ENCODE measurements around the gene EIF1. TPM values are rescaled to one million over a fixed set of nuclear protein-coding genes. Genes with fewer than 3 reads are reported as not detected.

EIF1 gene
- total RNA-seq, 3 donors from 2014 or later, result 217 to 850 (median 260) TPM

- TF ChIP-seq CTCF (IDR thresholded peaks at IDR 0.05), result peak; percentile 65 to 89 (median 87)
- no peak for TF ChIP-seq POLR2A (IDR thresholded peaks at IDR 0.05)
- TF ChIP-seq POLR2AphosphoS5 (IDR thresholded peaks at IDR 0.05), result peak in 1 of 3 donors; percentile 9
- DNase-seq (ENCODE audit: low spot score in 2 of 2), result peak in 1 of 2 donors; percentile 32
- H3K27ac ChIP-seq, result peak overlapping the region; percentile 97 to 100
- no peaks in the 10 kb centered on the region for H3K36me3 ChIP-seq
- peaks cover 8 to 16% of the 10 kb centered on the region in 2 donors for H3K4me1 ChIP-seq
- H3K27me3 ChIP-seq, result no peaks in the 10 kb centered on the region
- intact Hi-C loops (cut with DNase I; ENCODE audit: low total_unique reads), result no loop called here
- H3K4me3 ChIP-seq, result peak overlapping the region; percentile 74 to 88 (median 86)
- no peaks in the 10 kb centered on the region for H3K9me3 ChIP-seq
Observed at GRCh38 chr17:41689497-41690299, 1.0 kb downstream of the EIF1 start.

GRCh38 chr17:41690497-41690896 is 1.8 kb downstream of the EIF1 start:
- Histone ChIP-seq H3K36me3 (no peaks in the 10 kb centered on the region), H3K9me3 (no peaks in the 10 kb centered on the region), H3K4me1 (peaks cover 8 to 16% of the 10 kb centered on the region in 2 donors), H3K4me3 (peak overlapping the region; percentile 74 to 88 (median 86)), H3K27me3 (no peaks in the 10 kb centered on the region), H3K27ac (peak overlapping the region; percentile 97 to 100)
- intact Hi-C loops (cut with DNase I; ENCODE audit: low total_unique reads), result no loop called here
- TF ChIP-seq CTCF (IDR thresholded peaks at IDR 0.05) (no peak), POLR2AphosphoS5 (IDR thresholded peaks at IDR 0.05) (no peak), POLR2A (IDR thresholded peaks at IDR 0.05) (no peak)
- DNase-seq (ENCODE audit: low spot score in 2 of 2), result no peak

- H3K36me3 ChIP-seq, result no peaks in the 10 kb centered on the region
- no peaks in the 10 kb centered on the region for H3K9me3 ChIP-seq
- peak overlapping the region; percentile 97 to 100 for H3K27ac ChIP-seq
- H3K27me3 ChIP-seq, result no peaks in the 10 kb centered on the region
- peaks cover 8 to 16% of the 10 kb centered on the region in 2 donors for H3K4me1 ChIP-seq
- intact Hi-C loops (cut with DNase I; ENCODE audit: low total_unique reads), result no loop called here
- TF ChIP-seq POLR2AphosphoS5 (IDR thresholded peaks at IDR 0.05) (peak in 1 of 3 donors; percentile 55), POLR2A (IDR thresholded peaks at IDR 0.05) (no peak)
- peak overlapping the region in 2 of 3 donors; percentile 74 to 86 for H3K4me3 ChIP-seq
- DNase-seq (ENCODE audit: low spot score in 2 of 2), result no peak
Observed at GRCh38 chr17:41691031-41691777, 2.5 kb downstream of the EIF1 start.

GRCh38 chr17:41692722-41693521 is 4.2 kb downstream of the EIF1 start:
- DNase-seq (ENCODE audit: low spot score in 2 of 2), result no peak
- Histone ChIP-seq H3K4me3 (no peak overlapping the region), H3K27ac (peak overlapping the region in 1 of 2 donors; percentile 35), H3K27me3 (no peaks in the 10 kb centered on the region), H3K9me3 (no peaks in the 10 kb centered on the region), H3K4me1 (peaks cover 8 to 16% of the 10 kb centered on the region in 2 donors), H3K36me3 (no peaks in the 10 kb centered on the region)
- TF ChIP-seq POLR2A (IDR thresholded peaks at IDR 0.05) (no peak), CTCF (IDR thresholded peaks at IDR 0.05) (no peak), POLR2AphosphoS5 (IDR thresholded peaks at IDR 0.05) (no peak)
- intact Hi-C loops (cut with DNase I; ENCODE audit: low total_unique reads), result no loop called here

- no peaks in the 10 kb centered on the region for H3K27me3 ChIP-seq
- peaks cover 5 to 12% of the 10 kb centered on the region in 2 donors for H3K4me1 ChIP-seq
- no peak overlapping the region for H3K4me3 ChIP-seq
- no peaks in the 10 kb centered on the region for H3K9me3 ChIP-seq
- TF ChIP-seq POLR2A (IDR thresholded peaks at IDR 0.05), result no peak
- TF ChIP-seq POLR2AphosphoS5 (IDR thresholded peaks at IDR 0.05), result no peak
- TF ChIP-seq CTCF (IDR thresholded peaks at IDR 0.05), result no peak
- H3K36me3 ChIP-seq, result no peaks in the 10 kb centered on the region
- intact Hi-C loops (cut with DNase I; ENCODE audit: low total_unique reads), result no loop called here
- DNase-seq (ENCODE audit: low spot score in 2 of 2), result no peak
- peak overlapping the region; percentile 45 to 57 for H3K27ac ChIP-seq
Observed at GRCh38 chr17:41695134-41695661, 6.5 kb downstream of the EIF1 start.
